Measurements from ENCODE around the gene PARN.

GRCh38 chr16:14486520-14487303 is 143.3 kb downstream of the PARN start:
- TF ChIP-seq CTCF (IDR thresholded peaks at IDR 0.05; ENCODE audit: low read depth, low read length, poor library complexity, severe bottlenecking): no peak
- TF ChIP-seq EZH2phosphoT487 (IDR thresholded peaks at IDR 0.05; ENCODE audit: borderline replicate concordance, low read length): no peak

Data from DOHH2 (cell line).